Activated CD4-positive, alpha-beta T cell treated with anti-CD3 and anti-CD28 coated beads for 36 hours (primary cell): ENCODE data around the gene HS6ST3. TPM values are rescaled to one million over a fixed set of nuclear protein-coding genes. Genes with fewer than 3 reads are reported as not detected.

ENCODE experiments used
- ATAC-seq: fragments of 200-7000 bp; cut with Tn5 transposase; one replicate; pipeline ENCODE4 v1.10.0; 2021; ENCODE audit warnings: mild to moderate bottlenecking, moderate library complexity
- CTCF ChIA-PET: fragments of 350-600 bp; sonication (Branson Sonifier 250); formaldehyde crosslinking; loops from one replicate; lab custom pipeline; 2021; ENCODE audit warnings: antibody characterized with exemption; lab: Charles Lee
- POLR2A ChIA-PET: fragments of 350-600 bp; sonication (Branson Sonifier 250); formaldehyde crosslinking; loops from one replicate; lab custom pipeline; 2021; ENCODE audit warnings: antibody characterized with exemption, inconsistent platforms; lab: Charles Lee
- DNase-seq: peaks from one replicate; pipeline ENCODE4 v3.0.0-alpha.2; 2020
- H3K27ac Mint-ChIP-seq: one replicate; pipeline ENCODE4 v1.8.0; 2021; ENCODE audit warnings: mixed read lengths
- H3K27me3 Mint-ChIP-seq: one replicate; pipeline ENCODE4 v1.8.0; 2021; ENCODE audit warnings: mixed read lengths
- H3K36me3 Mint-ChIP-seq: one replicate; pipeline ENCODE4 v1.8.0; 2021; ENCODE audit warnings: low read depth, mixed read lengths
- H3K4me1 Mint-ChIP-seq: one replicate; pipeline ENCODE4 v1.8.0; 2021; ENCODE audit warnings: mixed read lengths
- H3K4me3 Mint-ChIP-seq: one replicate; pipeline ENCODE4 v1.8.0; 2021; ENCODE audit warnings: mild to moderate bottlenecking, moderate library complexity, mixed read lengths
- H3K9me3 Mint-ChIP-seq: one replicate; pipeline ENCODE4 v1.8.0; 2021; ENCODE audit warnings: low read depth, mixed read lengths
- intact Hi-C, 2 experiments: fragments of 100-400 bp; cut with DNase I in 1 of 2; cut with micrococcal nuclease in 1 of 2; formaldehyde crosslinking; loops; one replicate each; pipeline versions ENCODE4 v1.14.2 to v1.15.1; 2022 to 2024; cut with DNase I, micrococcal nuclease
- total RNA-seq, 2 experiments: library from RNA; stranded (reverse); gene quantifications; one replicate each; pipeline ENCODE4 v1.2.3, GENCODE V29; 2021

HS6ST3 gene
- total RNA-seq, 2 experiments from 2014 or later: not detected

DNA sequence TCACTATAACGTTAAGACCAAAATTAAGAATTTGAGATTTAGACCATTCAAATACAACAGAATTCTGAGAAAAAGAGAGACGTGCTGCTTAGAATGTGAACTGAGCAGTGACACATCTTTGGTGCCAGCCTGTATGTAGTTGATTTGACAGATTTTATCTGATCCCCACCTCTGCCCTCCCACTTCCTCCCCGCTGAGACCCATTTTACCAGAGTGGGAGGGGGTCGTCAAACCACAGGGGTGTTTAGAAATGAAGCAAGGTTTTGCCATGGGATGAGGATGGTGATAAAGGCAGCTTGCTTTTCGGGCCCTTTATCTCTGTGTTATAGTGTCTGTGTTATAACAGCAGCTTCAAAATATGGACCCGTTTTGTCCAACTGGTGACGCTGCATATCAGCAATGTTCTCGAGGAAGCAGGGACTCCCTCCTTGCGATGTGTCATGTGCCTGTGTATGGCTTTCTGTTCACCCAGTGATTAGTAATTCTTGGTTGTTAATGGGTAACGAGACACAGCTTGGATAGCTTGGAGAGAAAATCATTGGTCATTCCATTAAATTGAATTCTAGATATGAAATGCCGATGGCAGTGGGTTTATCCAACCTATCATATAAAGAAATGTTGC lies 125.0 kb downstream of the HS6ST3 start:
- no peaks in the 10 kb centered on the region for H3K36me3 Mint-ChIP-seq
- H3K27ac Mint-ChIP-seq: no peak overlapping the region
- H3K4me1 Mint-ChIP-seq: no peaks in the 10 kb centered on the region
- DNase-seq: no peak
- ATAC-seq: no peak
- intact Hi-C loops: no loop called here
- ChIA-PET CTCF (interaction anchor here (1.2 kb wide), 1 partner anchor 9 kb away, joined by 4 read pairs; no protein-coding TSS in a partner anchor), POLR2A (no interaction called here)
- H3K9me3 Mint-ChIP-seq: peaks cover 3% of the 10 kb centered on the region
- H3K4me3 Mint-ChIP-seq: no peak overlapping the region
- H3K27me3 Mint-ChIP-seq: no peaks in the 10 kb centered on the region

DNA sequence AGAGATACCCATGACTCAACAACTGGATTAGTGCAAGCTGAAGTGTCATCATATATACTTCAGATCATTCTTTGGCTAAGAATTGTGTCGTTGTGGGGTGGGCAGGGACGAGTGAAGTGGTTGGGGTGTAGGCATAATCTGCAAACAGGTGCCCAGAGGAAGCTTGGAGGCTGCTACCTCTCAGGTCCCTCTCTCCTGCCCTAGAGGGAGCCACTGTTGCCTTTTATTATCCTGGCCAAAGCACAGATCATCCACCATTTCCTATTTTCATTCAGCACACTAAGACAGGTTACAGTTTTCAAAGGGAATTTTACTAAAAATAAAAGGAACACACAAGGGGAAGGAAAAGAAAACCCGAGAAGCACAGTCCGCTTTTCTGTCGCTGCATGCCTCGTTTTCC lies 126.6 kb downstream of the HS6ST3 start:
- DNase-seq (no peak), ATAC-seq (no peak)
- no peak overlapping the region for H3K27ac Mint-ChIP-seq
- CTCF ChIA-PET: interaction anchor here (0.7 kb wide), 1 partner anchor 162 kb away, joined by 3 read pairs; no protein-coding TSS in a partner anchor
- H3K4me1 Mint-ChIP-seq: no peaks in the 10 kb centered on the region
- H3K36me3 Mint-ChIP-seq: no peaks in the 10 kb centered on the region
- H3K9me3 Mint-ChIP-seq: peaks cover 2% of the 10 kb centered on the region
- H3K4me3 Mint-ChIP-seq: no peak overlapping the region
- POLR2A ChIA-PET: no interaction called here
- H3K27me3 Mint-ChIP-seq: no peaks in the 10 kb centered on the region
- intact Hi-C loops: no loop called here

DNA sequence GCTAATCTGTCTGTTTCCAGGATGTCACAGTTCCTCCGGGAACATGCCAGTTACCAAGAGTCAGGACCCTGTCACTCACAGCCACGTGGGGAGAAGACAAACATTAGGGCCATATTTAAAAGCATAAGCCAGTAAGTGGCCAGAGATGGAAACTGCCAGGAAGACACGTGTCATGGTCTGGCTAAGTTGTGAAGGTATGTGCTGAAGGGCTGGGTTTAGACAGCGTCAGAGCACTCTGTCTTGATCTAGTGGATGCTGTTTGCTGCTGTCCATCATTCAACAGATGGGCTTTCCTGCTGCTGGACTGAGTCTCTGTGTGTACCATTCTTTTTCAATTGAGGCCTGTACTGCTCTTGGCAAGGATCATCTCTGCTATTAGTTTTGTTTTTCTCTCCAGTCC lies 128.6 kb downstream of the HS6ST3 start:
- intact Hi-C loops: no loop called here
- ATAC-seq: no peak
- Mint-ChIP-seq H3K9me3 (peaks cover 2% of the 10 kb centered on the region), H3K27me3 (no peaks in the 10 kb centered on the region), H3K4me1 (no peaks in the 10 kb centered on the region), H3K27ac (no peak overlapping the region), H3K36me3 (no peaks in the 10 kb centered on the region), H3K4me3 (no peak overlapping the region)
- no peak for DNase-seq
- ChIA-PET POLR2A (no interaction called here), CTCF (interaction anchor here (0.6 kb wide), 1 partner anchor 311 kb away, joined by 3 read pairs; no protein-coding TSS in a partner anchor)

DNA sequence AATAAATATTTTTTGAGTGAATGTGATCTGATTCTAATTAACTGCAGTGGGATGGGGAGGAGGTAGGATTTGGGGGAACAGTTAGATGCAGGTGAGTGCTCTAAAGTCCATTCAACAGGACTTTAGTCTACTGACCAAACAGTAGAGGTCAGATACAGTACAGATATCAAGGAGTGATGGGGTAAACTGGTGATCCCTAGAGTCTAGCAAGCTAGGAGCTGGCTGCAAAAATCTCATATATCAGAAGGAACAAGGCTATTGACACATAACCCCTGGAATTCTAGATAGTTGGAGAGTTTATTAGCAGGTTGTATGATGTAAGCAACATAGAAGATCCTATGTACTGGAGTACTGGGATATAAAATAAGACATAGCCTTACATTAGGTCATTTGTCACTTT lies 131.6 kb downstream of the HS6ST3 start:
- DNase-seq (no peak), ATAC-seq (no peak)
- Mint-ChIP-seq H3K4me3 (no peak overlapping the region), H3K27me3 (no peaks in the 10 kb centered on the region), H3K9me3 (no peaks in the 10 kb centered on the region), H3K36me3 (no peaks in the 10 kb centered on the region), H3K27ac (no peak overlapping the region), H3K4me1 (no peaks in the 10 kb centered on the region)
- CTCF ChIA-PET: no interaction called here
- POLR2A ChIA-PET: no interaction called here
- intact Hi-C loops: no loop called here

DNA sequence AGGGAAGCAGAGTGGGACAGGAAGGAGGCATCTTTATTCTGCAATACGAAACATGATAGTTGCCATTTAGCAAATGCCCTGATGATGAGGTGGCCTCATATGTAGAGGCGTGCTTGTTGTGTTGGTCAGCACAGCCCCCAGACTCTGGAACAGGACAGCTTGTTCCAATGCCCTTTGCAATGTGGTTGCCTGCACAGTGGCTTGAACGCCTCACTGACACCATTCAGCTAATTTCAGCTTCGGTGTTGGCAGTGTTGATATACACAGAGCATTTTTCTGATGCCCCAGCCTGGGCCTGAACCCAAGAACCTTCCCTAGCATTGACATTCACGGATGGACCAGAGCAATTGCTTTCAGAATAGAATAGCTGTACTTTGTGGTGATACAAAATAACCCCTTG lies 133.3 kb downstream of the HS6ST3 start:
- POLR2A ChIA-PET: no interaction called here
- H3K4me1 Mint-ChIP-seq: no peaks in the 10 kb centered on the region
- CTCF ChIA-PET: interaction anchor here (1.0 kb wide), 1 partner anchor 20 kb away, joined by 3 read pairs; no protein-coding TSS in a partner anchor
- intact Hi-C loops: no loop called here
- no peak overlapping the region for H3K4me3 Mint-ChIP-seq
- H3K27me3 Mint-ChIP-seq: no peaks in the 10 kb centered on the region
- no peak for DNase-seq
- no peak overlapping the region for H3K27ac Mint-ChIP-seq
- no peaks in the 10 kb centered on the region for H3K9me3 Mint-ChIP-seq
- ATAC-seq: no peak
- no peaks in the 10 kb centered on the region for H3K36me3 Mint-ChIP-seq

DNA sequence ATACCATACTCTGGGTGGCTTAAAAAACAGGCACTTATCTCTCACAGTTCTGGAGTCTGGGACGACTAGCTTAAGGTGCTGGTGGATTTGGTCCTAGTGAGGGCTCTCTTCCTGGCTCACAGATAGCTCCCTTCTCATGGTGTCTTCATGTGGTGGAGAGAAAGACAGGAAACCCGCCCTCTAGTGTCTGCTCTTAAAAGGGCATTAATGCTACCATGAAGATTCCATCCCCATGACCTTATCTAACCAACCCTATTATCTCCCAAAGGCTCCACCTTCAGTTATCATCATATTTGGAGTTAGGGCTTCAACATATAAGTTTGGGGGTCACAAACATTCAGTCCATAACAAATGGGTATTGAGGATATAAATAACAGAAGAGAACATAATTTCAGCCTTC lies 139.4 kb downstream of the HS6ST3 start:
- H3K9me3 Mint-ChIP-seq: no peaks in the 10 kb centered on the region
- intact Hi-C loops: no loop called here
- no peaks in the 10 kb centered on the region for H3K27me3 Mint-ChIP-seq
- no peak overlapping the region for H3K4me3 Mint-ChIP-seq
- no peak overlapping the region for H3K27ac Mint-ChIP-seq
- no peaks in the 10 kb centered on the region for H3K36me3 Mint-ChIP-seq
- ChIA-PET POLR2A (no interaction called here), CTCF (no interaction called here)
- no peak for DNase-seq
- no peaks in the 10 kb centered on the region for H3K4me1 Mint-ChIP-seq
- ATAC-seq: no peak

DNA sequence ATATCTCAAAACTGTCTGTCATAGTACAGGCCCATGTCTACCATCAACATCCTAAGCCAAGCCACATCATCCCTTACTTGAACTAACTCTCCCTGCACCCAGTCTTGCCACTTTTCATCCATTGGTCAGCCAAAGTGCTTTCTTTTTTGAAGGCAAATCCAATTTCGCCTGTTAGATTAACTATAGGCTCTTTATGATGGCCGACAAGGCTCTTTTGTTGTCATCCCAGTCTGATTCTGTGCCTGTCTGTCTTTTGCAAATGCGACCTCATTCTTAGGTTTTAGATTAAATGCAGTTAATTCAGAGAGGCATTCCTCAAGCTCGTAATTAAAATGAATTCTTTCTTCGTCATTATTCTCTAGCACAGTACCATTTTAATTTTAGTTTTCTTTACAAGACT lies 148.3 kb downstream of the HS6ST3 start:
- DNase-seq: no peak
- H3K27ac Mint-ChIP-seq: no peak overlapping the region
- intact Hi-C loops: no loop called here
- CTCF ChIA-PET: no interaction called here
- POLR2A ChIA-PET: no interaction called here
- H3K36me3 Mint-ChIP-seq: no peaks in the 10 kb centered on the region
- ATAC-seq: no peak
- no peaks in the 10 kb centered on the region for H3K4me1 Mint-ChIP-seq
- no peaks in the 10 kb centered on the region for H3K27me3 Mint-ChIP-seq
- no peak overlapping the region for H3K4me3 Mint-ChIP-seq
- peaks cover 2% of the 10 kb centered on the region for H3K9me3 Mint-ChIP-seq

DNA sequence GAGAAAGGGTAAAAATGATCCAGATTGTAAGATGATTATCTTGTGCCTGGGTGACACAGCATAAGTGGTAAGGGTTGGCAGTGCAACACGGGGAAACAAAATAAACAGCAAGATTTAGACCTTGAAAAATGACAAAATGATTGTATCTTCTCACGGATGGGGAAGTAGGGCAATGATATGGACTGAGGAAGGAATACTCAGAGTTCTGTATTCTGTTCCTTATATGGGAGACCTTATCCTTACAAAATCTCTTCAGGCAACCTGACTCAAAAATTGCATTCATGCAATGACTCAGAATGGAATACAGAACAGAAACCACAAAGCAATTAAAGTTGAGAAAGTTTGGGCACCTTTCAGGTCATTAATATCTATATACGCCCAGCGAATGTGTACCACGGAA lies 149.0 kb downstream of the HS6ST3 start:
- Mint-ChIP-seq H3K4me3 (no peak overlapping the region), H3K27me3 (no peaks in the 10 kb centered on the region), H3K36me3 (no peaks in the 10 kb centered on the region), H3K27ac (no peak overlapping the region), H3K4me1 (no peaks in the 10 kb centered on the region), H3K9me3 (peaks cover 2% of the 10 kb centered on the region)
- ATAC-seq: no peak
- ChIA-PET CTCF (no interaction called here), POLR2A (no interaction called here)
- intact Hi-C loops: no loop called here
- no peak for DNase-seq

DNA sequence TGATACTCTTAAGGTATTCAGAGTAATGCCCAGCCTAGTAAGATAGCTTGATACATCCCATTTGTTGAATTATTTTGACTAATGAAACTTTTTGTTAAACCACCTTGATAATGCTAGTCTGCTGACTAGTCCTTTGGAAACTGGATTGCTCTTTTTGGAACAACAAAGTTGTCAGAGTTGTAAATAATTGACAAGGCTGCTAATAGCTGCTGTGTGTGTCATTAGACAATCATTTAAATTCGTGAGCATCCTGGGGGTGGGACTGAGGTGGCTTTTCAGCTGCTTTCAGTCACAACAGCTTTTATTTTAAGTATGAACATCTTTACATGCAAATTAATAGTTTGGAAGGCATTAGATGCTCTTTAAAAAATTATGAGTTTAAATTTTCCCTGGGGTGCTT lies 153.5 kb downstream of the HS6ST3 start:
- no peak for ATAC-seq
- DNase-seq: no peak
- CTCF ChIA-PET: interaction anchor here (1.0 kb wide), 1 partner anchor 21 kb away, joined by 3 read pairs; no protein-coding TSS in a partner anchor
- H3K9me3 Mint-ChIP-seq: no peaks in the 10 kb centered on the region
- intact Hi-C loops: no loop called here
- no peak overlapping the region for H3K27ac Mint-ChIP-seq
- no peak overlapping the region for H3K4me3 Mint-ChIP-seq
- POLR2A ChIA-PET: no interaction called here
- no peaks in the 10 kb centered on the region for H3K4me1 Mint-ChIP-seq
- H3K27me3 Mint-ChIP-seq: no peaks in the 10 kb centered on the region
- no peaks in the 10 kb centered on the region for H3K36me3 Mint-ChIP-seq

DNA sequence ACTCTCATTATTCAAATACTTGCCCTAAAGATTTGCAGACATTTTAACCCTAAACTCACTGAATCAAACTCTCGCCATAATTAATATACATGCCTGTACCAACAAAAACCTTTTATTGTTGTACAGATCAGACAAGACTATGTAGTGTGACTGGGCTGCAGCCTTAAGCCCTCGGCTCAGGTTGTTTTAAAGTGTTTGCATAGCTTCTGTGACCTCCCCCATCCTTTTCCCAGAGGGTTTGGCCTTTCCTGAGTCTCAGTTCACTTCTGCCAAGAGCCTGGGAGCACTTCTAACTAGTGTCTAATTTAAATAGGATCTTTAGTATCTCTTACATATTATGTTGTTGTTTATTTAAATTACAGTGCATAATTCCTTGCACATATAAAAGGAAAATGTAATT lies 158.2 kb downstream of the HS6ST3 start:
- H3K9me3 Mint-ChIP-seq: peaks cover 2% of the 10 kb centered on the region
- POLR2A ChIA-PET: no interaction called here
- no peaks in the 10 kb centered on the region for H3K36me3 Mint-ChIP-seq
- H3K27me3 Mint-ChIP-seq: peaks cover 2% of the 10 kb centered on the region
- H3K4me3 Mint-ChIP-seq: no peak overlapping the region
- DNase-seq (no peak), ATAC-seq (no peak)
- no peaks in the 10 kb centered on the region for H3K4me1 Mint-ChIP-seq
- CTCF ChIA-PET: no interaction called here
- no peak overlapping the region for H3K27ac Mint-ChIP-seq
- intact Hi-C loops: no loop called here

DNA sequence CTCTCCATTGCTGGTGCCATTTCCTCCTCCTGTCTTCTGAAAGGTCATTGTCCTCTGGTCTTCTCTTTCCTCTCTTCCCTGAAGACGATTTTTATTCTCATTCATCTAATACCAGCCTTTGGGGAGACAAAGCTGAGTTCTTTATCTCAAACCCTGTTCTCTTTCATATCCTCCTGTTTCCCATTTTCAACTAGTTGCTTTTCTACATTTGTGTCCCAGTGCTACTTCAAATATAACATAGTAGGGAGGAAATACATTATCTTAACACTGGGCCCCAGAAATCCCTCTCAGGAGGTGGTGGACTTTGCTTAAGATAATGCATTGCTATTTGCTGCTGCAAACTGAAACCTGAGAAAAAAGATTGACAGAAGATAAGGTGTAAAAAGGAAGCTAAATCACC lies 159.1 kb downstream of the HS6ST3 start:
- ATAC-seq: no peak
- Mint-ChIP-seq H3K27me3 (peaks cover 2% of the 10 kb centered on the region), H3K4me1 (no peaks in the 10 kb centered on the region), H3K9me3 (peaks cover 2% of the 10 kb centered on the region), H3K36me3 (no peaks in the 10 kb centered on the region), H3K27ac (no peak overlapping the region), H3K4me3 (no peak overlapping the region)
- intact Hi-C loops: no loop called here
- ChIA-PET POLR2A (no interaction called here), CTCF (no interaction called here)
- DNase-seq: no peak

DNA sequence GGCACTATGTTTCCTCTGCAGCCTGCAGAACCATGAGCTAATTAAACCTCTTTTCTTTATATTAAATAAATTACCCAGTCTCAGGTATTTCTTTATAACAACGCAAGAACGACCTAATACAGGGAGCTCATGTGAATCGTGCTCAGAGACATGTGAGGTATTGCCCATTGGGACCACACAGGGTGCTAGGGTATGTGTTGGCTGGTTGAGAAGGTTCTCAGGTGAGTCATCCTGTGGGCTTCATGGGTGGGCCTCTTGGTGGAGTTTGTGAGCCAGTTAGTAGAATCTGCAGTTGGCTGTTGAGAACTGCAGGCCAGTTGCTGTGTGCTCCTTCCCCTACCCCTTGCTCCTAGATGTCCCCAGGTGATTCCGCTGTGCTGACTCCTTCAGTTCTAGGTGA lies 163.0 kb downstream of the HS6ST3 start:
- ATAC-seq (no peak), DNase-seq (no peak)
- Mint-ChIP-seq H3K27ac (no peak overlapping the region), H3K36me3 (no peaks in the 10 kb centered on the region), H3K27me3 (peaks cover 2% of the 10 kb centered on the region), H3K4me3 (no peak overlapping the region), H3K9me3 (peaks cover 2% of the 10 kb centered on the region), H3K4me1 (no peaks in the 10 kb centered on the region)
- ChIA-PET CTCF (no interaction called here), POLR2A (no interaction called here)
- intact Hi-C loops: no loop called here
